Sciatic nerve (tissue), 2 donors: Measurements from ENCODE around the gene PARD3B. TPM values are rescaled to one million over a fixed set of nuclear protein-coding genes. Genes with fewer than 3 reads are reported as not detected.

ENCODE experiments used
- ATAC-seq: fragments of 200-7000 bp; cut with Tn5 transposase; one replicate; pipeline ENCODE4 v1.9.1; 2020; ENCODE audit warnings: mild to moderate bottlenecking, moderate library complexity
- DNase-seq: peaks from one replicate; pipeline ENCODE4 v3.0.0-alpha.2; 2020; ENCODE audit warnings: low spot score
- intact Hi-C: fragments of 100-400 bp; cut with DNase I; formaldehyde crosslinking; loops from one replicate; pipeline ENCODE4 v1.14.2; 2022
- total RNA-seq: library from RNA; stranded (reverse); fragmentation: NEBNext Ultra II Directional; extraction: Animal tissue kit (Norgen Biotek cat#: 25700); gene quantifications from one replicate; pipeline ENCODE4 v1.2.1, GENCODE V29; 2021
- donor health status: DM: no; HTN: no; CAD: no.
- donor health status: DM: no; HTN: no; CAD: no.

The PARD3B gene
- total RNA-seq, 1 donor from 2014 or later = 100 TPM

- ATAC-seq = no peak
- intact Hi-C loops = no loop called here
Measured at GRCh38 chr2:204897561-204897960, 352.3 kb downstream of the PARD3B start.

GRCh38 chr2:204898928-204899640, 353.8 kb downstream of the PARD3B start:
- ATAC-seq (no peak), DNase-seq (no peak)
- intact Hi-C loops = no loop called here

More at GRCh38 chr2:204897561-204897960, 352.3 kb downstream of the PARD3B start:
- DNase-seq = no peak

- DNase-seq (no peak), ATAC-seq (no peak)
- intact Hi-C loops = no loop called here
Measured at GRCh38 chr2:204899983-204900382, 354.7 kb downstream of the PARD3B start.

DNA sequence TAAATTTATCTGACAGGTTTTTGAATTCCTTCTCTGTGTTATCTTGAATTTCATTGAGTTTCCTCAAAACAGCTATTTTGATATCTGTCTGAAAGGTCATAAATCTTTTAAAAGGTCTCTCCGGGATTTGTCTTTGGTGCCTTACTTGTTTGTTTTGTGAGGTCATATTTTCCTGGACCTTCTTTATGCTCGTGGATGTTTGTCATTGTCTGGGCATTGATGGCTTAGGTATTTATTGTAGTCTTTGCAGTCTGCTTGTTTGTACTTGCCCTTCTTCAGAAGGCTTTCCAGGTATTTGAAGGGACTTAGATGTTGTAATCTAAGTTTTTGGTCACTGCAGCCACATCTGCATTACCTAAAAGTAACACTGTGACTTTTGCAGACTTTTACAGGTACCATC, 355.2 kb downstream of the PARD3B start:
- intact Hi-C loops = no loop called here
- DNase-seq = no peak
- no peak for ATAC-seq

- intact Hi-C loops = no loop called here
- no peak for DNase-seq
- ATAC-seq = no peak
Measured at GRCh38 chr2:204900910-204901309, 355.6 kb downstream of the PARD3B start.

DNA sequence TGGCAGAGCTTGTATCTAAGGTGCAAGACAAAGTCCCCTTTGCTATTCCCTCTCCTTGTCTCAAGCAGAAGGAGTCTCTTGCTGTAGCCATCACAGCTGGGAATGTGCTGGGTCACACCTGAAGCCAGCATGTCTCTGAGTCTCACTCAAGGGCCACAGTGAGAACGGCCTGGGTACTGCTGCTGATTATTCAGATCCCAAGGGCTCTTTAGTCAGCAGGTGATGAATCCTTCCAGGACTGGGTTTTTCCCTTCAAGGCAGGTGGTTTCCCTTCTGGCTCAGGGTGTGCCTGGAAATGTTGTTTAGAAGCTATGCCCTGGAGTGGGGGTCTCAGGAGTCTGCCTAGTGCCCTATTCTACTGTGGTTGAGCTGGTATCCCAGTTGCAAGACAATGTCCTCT, 356.3 kb downstream of the PARD3B start:
- ATAC-seq (no peak), DNase-seq (no peak)
- intact Hi-C loops = no loop called here

GRCh38 chr2:204909791-204910190, 364.5 kb downstream of the PARD3B start:
- DNase-seq (no peak), ATAC-seq (no peak)
- intact Hi-C loops = no loop called here

GRCh38 chr2:204913312-204913711, 368.0 kb downstream of the PARD3B start:
- ATAC-seq (no peak), DNase-seq (no peak)
- intact Hi-C loops = no loop called here

GRCh38 chr2:204913854-204914464, 368.7 kb downstream of the PARD3B start:
- ATAC-seq (no peak), DNase-seq (peak; percentile 42)
- intact Hi-C loops = no loop called here

DNA sequence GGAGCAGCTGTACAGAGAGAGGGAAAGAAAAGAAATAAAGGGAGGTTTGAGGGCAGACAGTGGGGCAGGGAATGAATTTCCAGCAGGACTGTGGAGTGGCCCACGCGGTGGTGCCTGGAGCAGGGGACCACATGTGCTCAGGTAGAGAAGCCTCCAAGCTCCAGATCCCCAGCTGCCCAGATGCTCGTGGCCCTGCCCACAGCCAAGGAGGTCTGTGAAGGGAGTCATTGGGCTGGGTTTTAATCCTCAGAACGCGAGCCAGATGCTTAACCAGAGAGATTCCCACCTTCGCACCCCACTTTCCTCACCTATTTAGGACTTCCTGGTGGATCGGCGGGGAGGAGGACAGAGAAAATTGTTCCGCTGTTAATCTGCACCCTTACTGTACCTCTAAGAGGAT, 369.4 kb downstream of the PARD3B start:
- DNase-seq (no peak), ATAC-seq (peak; percentile 32)
- intact Hi-C loops = no loop called here

DNA sequence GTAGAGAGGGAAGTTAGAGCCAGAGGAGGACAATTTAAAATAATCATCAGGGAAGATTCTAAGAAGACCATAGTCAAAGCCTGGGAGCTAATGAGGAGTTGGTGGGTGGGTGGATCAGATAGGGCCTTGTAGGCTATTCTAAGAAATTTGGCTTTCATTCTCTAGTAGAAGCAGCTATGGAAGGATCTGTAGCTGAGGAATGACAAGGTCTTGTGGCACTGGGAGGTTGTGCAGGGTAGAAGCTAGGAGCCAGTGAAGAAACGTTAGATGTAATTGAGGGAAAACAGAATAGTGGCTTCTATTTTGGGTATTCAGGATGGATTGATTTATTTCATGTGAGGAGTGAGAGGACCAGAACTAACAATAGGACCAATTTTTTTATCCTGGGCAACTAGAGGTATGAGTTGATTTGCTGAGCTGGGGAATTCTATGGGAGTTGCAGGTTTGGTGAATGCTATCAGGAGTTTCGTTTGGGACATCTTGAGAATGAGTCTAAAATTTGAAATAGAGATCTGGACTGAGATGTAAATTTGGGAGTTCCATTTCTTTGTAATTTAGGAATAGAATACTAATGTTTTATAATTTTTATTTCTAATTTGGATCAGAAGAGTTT, 371.9 kb downstream of the PARD3B start:
- DNase-seq (no peak), ATAC-seq (no peak)
- intact Hi-C loops = no loop called here

DNA sequence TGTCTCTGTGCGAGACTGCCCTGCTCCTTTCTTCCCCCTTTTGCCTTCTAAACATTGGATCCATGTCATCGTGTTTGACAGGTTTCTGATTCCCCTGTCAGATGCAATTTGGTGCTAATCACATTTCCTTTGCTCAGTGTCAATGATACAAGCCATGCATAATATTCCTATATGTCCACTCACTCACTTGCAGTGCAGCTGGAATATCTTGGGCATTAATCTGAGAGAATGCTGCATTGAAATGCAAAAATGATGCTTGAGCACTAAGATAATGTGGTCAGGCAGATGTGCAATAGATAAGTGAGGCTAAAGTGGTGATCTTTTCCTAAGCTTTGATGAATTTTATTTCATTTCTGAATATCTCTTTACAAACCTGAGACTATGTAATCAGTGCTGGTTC, 375.5 kb downstream of the PARD3B start:
- ATAC-seq = no peak
- intact Hi-C loops = no loop called here
- DNase-seq = no peak

GRCh38 chr2:204923957-204924356, 378.7 kb downstream of the PARD3B start:
- peak; percentile 77 for ATAC-seq
- DNase-seq = no peak
- intact Hi-C loops = no loop called here

- DNase-seq = no peak
- no peak for ATAC-seq
- intact Hi-C loops = no loop called here
Measured at GRCh38 chr2:204931562-204931961, 386.3 kb downstream of the PARD3B start.

GRCh38 chr2:204933735-204934374, 388.6 kb downstream of the PARD3B start:
- intact Hi-C loops = no loop called here
- ATAC-seq = no peak

DNA sequence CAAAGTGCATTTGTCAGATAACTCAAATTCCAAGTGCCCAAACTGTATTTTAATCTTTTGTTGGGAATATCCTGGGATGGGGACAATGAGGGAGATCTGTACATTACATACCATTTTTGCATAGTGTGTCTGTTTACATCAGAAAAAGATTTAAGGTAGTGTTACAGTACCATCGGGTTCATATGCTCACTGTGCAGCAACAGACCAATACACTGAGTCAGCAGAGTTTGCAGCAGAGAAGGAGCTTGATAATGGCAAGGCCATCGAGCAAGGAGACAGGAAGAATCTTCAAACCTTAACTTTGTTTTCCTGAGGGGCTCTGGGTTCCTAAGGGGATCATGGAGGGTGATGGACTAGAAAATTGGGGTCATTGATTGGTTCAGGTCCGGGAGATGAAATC, 399.7 kb downstream of the PARD3B start:
- DNase-seq (no peak), ATAC-seq (no peak)
- intact Hi-C loops = no loop called here

More at GRCh38 chr2:204933735-204934374, 388.6 kb downstream of the PARD3B start:
- DNase-seq = no peak

GRCh38 chr2:204945376-204945775, 400.1 kb downstream of the PARD3B start:
- DNase-seq (no peak), ATAC-seq (no peak)
- intact Hi-C loops = no loop called here

- DNase-seq = no peak
- ATAC-seq = no peak
- intact Hi-C loops = no loop called here
Measured at GRCh38 chr2:204946892-204947291, 401.6 kb downstream of the PARD3B start.

DNA sequence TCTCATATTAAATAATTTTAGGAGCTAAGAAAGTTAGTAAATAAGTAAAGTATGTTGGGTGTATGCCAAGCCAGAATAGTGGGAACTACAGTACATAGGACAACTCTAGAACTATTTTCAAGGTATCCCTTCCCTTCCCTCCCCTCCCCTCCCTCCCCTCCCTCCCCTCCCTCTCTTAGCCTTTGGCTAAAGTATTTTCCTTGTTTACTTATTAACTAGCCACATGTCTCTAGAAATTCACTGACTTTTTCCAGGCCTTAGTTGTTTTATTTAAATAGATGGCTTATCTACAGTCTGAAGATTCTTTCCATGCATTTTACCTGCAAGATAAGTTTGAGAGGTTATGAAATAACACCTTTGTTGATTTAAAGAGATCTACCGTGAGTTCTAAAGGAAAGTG, 402.1 kb downstream of the PARD3B start:
- intact Hi-C loops = no loop called here
- DNase-seq (no peak), ATAC-seq (no peak)
